A549 treated with RU486 at 1 μM for 4 hours (cell line): ENCODE results near the gene SERTM2. TPM values are rescaled to one million over a fixed set of nuclear protein-coding genes. Genes with fewer than 3 reads are reported as not detected.

Experiments used
- total RNA-seq: library from RNA; stranded (reverse); fragments of 200-300 nt; extraction: Qiagen RNA extraction; gene quantifications from 5 replicates; pipeline ENCODE4 v1.2.3, GENCODE V29; 2022; ENCODE audit warnings: low read depth

SERTM2 gene
- not detected in 5 replicates for total RNA-seq

DNA sequence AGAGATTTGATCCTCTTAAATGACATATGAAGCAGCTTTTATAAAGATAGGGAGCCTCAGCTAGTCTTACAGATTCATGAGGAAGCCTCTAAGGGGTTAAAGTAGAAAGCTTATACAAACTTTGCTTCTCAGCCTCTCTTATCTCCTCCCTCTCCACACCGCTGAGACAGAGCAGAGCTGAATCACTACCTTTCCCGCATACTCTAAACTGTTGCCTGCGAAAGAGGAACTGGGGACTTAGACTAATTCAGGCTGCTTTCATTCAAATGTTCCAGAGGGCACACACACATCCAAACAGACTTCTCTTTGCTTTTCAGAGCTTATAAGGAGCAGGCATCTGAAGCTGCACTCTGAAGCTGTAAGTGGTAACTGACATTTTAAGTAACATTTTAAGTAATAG lies at the start of gene SERTM2:
Gene SERTM2 (plus strand): TSS at position 169 of the 400 bp plus-strand sequence. CDS start 7,213 bp downstream, outside the sequence.

Other genes starting within 250 kb of the SERTM2 start
- gene CAPN6, start 241.2 kb upstream of the SERTM2 start, total RNA-seq: not detected in 5 replicates
- not detected in 5 replicates for gene DCX, start 99.5 kb upstream of the SERTM2 start, total RNA-seq
- 52.3 to 66.8 TPM (median 60.1 TPM) in 5 replicates for gene ALG13, start 169.5 kb downstream of the SERTM2 start, total RNA-seq